Activated CD4-positive, alpha-beta T cell treated with anti-CD3 and anti-CD28 coated beads, Interleukin-2, amount 50 U/mL, for 4 hours (primary cell): Measurements from ENCODE around the gene GCG.

Experiments used
- DNase-seq, 2 experiments: peaks; one replicate each; pipeline ENCODE4 v3.0.0-alpha.2; 2020

The GCG gene

GRCh38 chr2:162152147-162152546 is at the start of gene GCG:
GCG (minus strand) TSS chr2:162152247; CDS start chr2:162149178, 3,069 bp downstream.
- DNase-seq: no peak

DNA sequence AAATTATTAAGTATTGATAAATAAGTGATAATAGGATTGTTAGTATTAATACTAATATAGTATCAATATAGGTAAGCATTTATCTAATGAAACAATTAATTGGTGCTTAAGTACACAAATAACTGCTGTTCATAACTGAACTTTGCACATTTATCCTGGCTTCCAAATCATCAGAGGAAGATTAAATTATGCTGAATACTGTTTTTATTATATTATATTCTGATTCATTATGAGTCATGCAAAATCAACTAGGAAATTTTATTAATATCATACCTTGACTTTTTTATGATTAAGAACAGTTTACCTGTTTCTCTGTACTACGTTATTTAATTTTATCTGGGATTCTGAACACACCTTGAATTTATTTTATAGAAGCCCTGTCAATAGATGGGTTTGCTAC is 48.6 kb upstream of the GCG start:
- no peak for DNase-seq

- no peak for DNase-seq
These were observed 47.9 kb upstream of the GCG start for GRCh38 chr2:162199913-162200312.

DNA sequence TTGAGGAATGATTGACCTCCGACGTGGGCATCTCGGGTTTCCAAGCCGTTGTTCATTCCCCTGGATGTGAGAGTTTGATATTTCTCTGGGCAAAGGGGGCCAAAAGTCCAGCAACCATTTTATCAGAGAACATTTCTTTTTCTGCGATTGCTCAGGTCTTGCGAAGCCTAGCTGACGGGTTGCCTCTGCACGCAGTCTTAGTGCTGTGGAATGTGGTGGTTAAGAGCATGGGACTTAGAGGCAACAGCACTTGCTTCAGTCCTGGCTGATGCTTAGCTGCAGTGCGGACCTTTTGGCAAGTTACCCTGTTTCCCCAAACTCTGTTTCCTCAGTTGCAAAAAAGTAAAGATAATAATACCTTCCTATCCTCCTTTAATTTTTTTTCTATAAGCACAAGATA is 46.2 kb upstream of the GCG start:
- DNase-seq: no peak

GRCh38 chr2:162197069-162197825 is 45.2 kb upstream of the GCG start:
- no peak for DNase-seq

GRCh38 chr2:162196638-162197037 is 44.6 kb upstream of the GCG start:
- no peak for DNase-seq

DNA sequence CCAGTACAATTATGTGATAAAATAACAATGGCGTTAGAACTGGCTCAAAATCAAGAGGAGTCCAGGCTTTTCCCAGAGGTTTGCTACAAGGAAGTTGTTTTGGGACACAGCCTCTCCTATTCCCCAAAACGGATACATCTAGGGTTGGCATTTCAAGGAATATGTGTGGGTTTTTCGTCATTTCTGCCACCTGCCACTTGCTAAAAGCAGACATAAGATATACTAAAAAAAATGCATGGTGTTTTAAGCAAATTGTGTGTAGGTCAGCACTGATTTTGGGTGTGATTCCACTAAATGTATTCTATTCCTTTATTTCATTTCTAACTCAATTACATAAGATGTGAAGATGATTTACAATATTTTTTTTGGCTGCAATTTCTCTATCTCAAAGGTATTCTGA is 36.4 kb upstream of the GCG start:
- no peak for DNase-seq

DNA sequence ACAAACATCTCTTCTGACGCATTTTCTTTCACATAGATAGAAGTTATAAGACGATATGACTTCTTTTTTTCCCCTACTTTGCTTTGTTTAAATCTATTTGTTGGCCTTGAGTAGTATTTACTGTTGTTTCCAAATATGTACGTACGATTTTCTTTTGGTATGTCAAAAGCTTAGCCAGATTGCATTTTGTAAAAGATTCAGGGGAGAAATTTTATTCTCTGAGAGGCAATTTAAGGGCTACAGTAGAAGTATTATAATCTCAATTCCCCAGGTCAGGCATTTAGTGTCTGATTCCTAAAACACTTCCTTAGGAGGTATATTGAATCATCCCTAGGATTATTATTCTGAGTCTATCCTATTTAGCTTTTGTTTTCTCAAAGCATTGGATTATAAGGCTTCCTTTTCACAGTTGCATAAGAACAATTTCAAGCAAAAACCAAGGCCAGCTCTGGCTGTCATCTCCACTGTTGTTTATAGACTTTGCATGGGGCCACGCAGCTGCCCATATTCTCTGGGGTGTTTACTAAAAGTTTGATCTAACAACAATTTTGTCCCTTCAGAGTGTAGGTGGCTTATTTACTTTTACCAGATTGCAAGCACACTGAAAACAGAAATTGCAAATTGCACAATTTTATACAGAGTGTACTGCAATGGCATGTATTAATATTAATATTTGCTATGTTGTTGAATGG is 33.6 kb upstream of the GCG start:
- DNase-seq: no peak

DNA sequence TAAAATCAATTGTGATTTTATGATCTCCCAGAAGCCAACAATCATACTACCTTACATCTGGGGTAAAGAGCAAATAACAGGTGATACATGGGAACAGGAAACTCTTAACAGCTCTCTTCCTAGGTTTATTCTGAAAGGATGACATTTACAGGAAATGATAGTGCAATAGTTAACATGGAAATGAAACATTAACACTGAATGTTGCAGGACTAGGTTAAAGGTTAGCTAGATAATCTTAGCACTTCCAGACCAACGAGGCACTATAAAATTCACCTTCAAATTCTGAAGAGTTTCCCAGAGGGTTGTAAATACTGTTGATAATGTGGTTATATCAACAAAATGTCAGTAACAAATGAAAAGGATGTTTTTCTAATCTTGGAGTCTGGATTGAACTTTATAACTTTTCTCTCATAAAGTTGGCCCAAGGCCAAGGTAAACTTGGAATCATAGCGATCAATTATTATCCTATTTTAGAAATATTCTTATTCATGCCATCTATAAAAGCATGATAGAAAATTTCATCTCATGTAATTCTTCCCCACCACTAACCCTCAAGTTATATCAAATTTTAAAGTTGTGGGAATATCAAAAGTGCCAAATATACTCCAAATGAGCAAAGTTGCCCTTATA is 32.9 kb upstream of the GCG start:
- no peak for DNase-seq

GRCh38 chr2:162184359-162184758 is 32.3 kb upstream of the GCG start:
- no peak for DNase-seq

DNA sequence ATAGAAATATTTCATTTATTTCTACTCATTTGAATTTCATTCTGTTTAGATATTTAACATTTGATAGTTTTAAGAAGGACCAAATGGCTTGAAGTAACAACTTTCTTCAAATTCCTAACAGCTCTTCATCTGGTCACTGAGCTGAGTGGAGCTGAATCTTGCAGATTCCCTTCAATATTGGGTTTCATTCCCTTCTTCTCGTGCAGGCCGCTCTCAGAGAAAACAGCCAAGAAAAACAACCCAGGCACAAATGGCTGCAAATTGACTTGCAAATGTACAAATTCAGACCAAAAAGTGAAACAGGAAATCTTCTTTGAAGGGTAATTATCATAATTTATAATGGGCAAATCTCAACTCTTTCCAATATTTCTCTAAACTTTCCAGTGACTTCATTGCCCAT is 30.3 kb upstream of the GCG start:
- DNase-seq: no peak

DNA sequence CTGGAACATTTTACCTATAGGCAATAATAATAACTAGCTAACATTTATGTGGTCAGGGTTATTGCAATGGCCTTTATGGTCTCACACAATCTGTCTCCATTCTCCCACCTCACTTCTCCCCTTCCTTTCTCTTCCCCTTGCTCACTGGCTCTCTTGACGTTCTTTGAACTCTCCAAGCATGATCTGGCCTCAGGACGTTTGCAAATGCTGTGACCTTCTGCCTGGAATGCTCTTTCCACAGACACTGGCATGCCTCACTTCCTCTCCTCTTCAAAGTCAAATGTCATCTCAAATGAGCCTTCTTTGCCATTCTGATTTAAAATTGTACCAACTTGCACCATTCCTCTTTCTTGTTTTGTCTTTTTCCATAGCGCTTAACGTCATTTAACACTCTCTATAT is 25.3 kb upstream of the GCG start:
- DNase-seq: no peak

GRCh38 chr2:162175714-162176113 is 23.7 kb upstream of the GCG start:
- DNase-seq: no peak

- no peak for DNase-seq
These were observed 22.7 kb upstream of the GCG start for GRCh38 chr2:162174746-162175145.

DNA sequence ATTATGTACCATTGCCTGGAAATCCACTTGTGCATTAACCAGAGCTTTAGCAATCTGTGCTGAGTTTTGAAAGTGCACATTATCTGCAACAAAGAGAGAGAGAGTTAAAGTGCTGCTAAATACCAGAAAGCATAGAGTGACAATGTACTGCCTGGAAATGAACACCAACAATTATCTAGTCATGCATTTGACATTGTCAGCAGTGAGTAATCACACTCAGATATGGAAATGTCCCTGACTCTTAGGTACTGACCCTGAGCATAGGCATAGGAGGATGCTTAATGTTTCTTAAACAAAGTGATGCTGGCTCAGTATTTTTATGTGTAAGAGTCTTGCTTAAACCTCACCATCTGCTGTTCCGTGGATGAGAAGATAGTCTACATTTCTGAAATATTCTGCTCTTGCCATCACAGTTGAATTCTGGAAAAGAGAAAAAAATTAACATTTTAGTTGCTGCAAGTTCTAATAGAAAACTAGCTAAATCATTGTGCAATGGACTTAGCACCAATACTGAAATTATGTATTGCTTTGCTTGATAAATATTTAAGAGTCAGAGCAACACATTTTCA is 20.8 kb upstream of the GCG start:
- DNase-seq: no peak

GRCh38 chr2:162166745-162167144 is 14.7 kb upstream of the GCG start:
- no peak for DNase-seq

GRCh38 chr2:162166174-162166573 is 14.1 kb upstream of the GCG start:
- DNase-seq: no peak

DNA sequence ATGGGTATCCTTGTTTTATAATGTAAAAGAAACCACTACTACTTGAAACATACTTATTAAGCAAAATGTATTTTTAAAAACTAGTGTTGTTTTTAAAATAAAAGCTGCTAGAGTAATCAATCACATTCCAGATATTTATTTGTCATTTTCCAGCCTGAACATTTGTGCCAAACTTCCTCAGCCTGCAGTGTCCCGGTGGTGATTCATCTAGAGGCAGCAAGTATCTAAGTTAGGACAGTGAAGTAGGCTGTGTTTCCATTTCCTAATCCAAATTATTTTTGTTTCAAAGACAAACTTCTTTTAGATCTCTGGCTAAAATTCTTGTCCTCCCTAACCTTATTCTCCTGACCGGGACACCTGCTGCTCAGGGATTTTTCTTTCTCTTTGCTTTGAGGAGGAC is 12.8 kb upstream of the GCG start:
- DNase-seq: no peak

DNA sequence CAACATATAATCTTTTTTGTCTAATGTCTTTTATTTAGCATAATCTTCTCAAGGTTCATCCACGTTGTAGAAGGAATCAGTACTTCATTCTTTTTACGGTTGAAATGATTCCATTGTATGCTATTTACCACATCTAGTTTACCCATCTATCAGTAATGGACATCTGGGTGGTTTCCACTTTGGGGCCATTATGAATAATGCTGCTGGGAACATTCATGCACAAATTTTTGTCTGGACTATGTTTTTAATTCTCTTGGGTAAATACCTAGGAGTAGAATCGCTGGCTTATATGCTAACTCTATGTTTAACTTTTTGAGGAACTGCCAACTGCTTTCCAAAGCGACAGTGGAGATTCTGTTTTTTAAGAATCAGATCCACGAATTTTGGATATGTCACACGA is 7.4 kb upstream of the GCG start:
- DNase-seq: no peak

DNA sequence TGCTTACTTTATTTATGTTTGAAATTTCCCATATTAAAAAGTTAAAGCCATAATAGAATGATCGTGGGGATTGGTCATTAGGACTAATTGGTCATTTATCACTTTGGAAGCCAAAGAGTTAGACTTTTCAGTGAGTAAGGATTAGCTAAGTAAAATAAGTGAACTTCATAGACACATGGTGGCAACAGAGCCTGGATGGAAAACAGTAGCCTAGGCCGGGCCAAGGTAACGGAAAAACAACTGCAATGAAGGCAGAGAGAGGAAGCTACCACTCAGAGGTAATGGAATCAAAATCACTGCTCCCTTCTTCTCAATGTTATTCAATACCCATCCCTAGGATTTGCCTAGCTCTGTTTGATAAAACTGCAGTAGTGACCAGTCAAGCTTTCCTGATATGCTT is 4.1 kb upstream of the GCG start:
- no peak for DNase-seq

DNA sequence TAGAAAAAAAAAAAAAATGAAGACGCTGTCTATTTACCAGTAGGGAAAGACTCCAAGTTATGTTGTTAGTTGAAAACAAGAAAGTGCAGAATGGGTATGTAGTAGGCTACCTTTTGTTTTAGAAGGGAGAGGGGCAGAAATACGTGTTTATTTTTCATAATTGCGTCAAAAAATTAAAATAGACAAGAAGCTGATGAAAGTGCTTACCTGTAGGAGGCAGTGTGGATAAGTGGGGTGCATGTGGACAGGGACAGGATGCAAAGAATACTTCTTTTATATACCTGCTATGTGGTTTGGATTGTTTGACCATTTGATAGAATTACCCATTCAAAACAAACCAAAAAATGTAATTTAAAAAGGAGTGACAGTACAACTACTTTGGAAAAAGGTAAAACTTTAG is 3.0 kb upstream of the GCG start:
- DNase-seq: no peak

DNA sequence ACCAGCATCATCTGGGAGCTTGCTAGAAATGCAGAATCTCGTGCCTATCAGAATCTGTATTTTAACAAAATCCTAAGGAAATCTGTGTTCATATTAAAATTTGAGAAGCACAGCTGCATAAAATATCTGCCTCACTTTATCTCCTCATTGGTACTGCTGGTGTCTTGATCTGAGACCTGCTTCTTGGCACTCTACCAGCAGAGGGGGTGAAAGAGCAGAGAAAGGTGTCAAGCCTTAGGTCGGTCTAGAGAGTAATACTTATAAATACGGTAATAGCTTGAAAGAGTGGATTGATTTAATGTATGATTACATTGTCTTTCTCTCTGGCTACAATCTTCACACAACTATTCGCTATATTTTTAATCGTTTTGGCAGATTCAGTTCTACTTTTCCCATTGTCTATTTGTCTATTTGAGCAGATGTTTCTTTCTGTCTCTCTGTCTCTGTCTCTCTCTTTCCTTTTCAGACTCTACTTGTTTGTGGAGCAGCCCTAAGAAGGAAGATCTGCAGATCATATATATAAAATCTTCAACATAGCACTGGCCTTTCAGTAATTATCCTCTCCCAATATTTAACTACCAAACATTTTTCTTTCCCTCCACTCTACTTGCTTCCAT is 1.7 kb upstream of the GCG start:
- DNase-seq: peak; percentile 48 to 51

GRCh38 chr2:162149940-162150339 is 2.1 kb downstream of the GCG start:
- no peak for DNase-seq

DNA sequence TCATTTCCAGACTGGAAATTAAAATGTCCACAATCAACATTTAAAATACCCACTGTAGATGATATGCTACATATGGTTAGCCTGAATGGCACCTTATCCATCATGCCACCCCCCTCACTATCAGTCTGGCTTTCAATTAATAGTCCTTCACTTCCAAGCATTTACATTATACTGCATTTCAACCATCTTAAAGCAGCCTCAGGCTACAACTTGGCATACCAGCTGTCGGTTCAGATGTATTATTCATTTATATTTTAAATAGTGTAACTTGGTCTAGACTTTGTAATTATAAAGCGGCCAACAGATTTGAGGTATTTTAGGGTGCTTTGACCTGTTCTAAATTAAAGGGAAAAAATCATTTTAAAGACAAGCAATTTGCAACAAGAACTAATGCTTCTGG is 2.6 kb downstream of the GCG start:
- DNase-seq: no peak
